HEK293T (cell line): Measurements from ENCODE around the gene LIMD2.

Source experiments
- CTCF ChIA-PET: fragments of 350-600 bp; formaldehyde crosslinking; extraction: SDS; loops from one replicate; lab custom pipeline; 2021; ENCODE audit warnings: antibody characterized with exemption, inconsistent platforms; lab: Yijun Ruan, JAX
- POLR2A ChIA-PET: fragments of 350-600 bp; formaldehyde crosslinking; extraction: SDS; loops from one replicate; lab custom pipeline; 2020; ENCODE audit warnings: antibody characterized with exemption, inconsistent platforms; lab: Yijun Ruan, JAX
- DNase-seq: peaks from one replicate; pipeline ENCODE4 v3.0.0; 2012; ENCODE audit warnings: mixed read lengths; ENCODE audit errors: extremely low spot score
- ARNT ChIP-seq: fragments of 450-650 bp; IDR thresholded peaks from 2 replicates; pipeline ENCODE4 v1.6.1; 2017; ENCODE audit warnings: mild to moderate bottlenecking
- BHLHE40 ChIP-seq: fragments of 450-650 bp; IDR thresholded peaks from 2 replicates; pipeline ENCODE4 v1.6.1; 2016; ENCODE audit warnings: mild to moderate bottlenecking, moderate library complexity, borderline replicate concordance
- CTBP1 ChIP-seq: fragments of 450-650 bp; IDR thresholded peaks from 2 replicates; pipeline ENCODE4 v1.6.1; 2016; ENCODE audit warnings: borderline replicate concordance
- ELF4 ChIP-seq: fragments of 450-650 bp; IDR thresholded peaks from 2 replicates; pipeline ENCODE4 v1.6.1; 2017; ENCODE audit warnings: antibody characterized with exemption
- FOXA1 ChIP-seq: fragments of 450-650 bp; IDR thresholded peaks from 2 replicates; pipeline ENCODE4 v1.6.1; 2016; ENCODE audit warnings: mild to moderate bottlenecking
- FOXK2 ChIP-seq: fragments of 450-650 bp; IDR thresholded peaks from 2 replicates; pipeline ENCODE4 v1.6.1; 2016; ENCODE audit warnings: mild to moderate bottlenecking
- FOXM1 ChIP-seq: fragments of 450-650 bp; IDR thresholded peaks from 2 replicates; pipeline ENCODE4 v1.6.1; 2017; ENCODE audit warnings: mild to moderate bottlenecking, borderline replicate concordance
- HDGF ChIP-seq: fragments of 450-650 bp; IDR thresholded peaks from 2 replicates; pipeline ENCODE4 v1.6.1; 2017; ENCODE audit warnings: antibody characterized with exemption, borderline replicate concordance
- L3MBTL2 ChIP-seq: fragments of 450-650 bp; conservative IDR thresholded peaks from 2 replicates; pipeline ENCODE4 v1.6.1; 2016; ENCODE audit warnings: mild to moderate bottlenecking
- LEF1 ChIP-seq: fragments of 450-650 bp; IDR thresholded peaks from 2 replicates; pipeline ENCODE4 v1.6.1; 2017; ENCODE audit warnings: mild to moderate bottlenecking, borderline replicate concordance
- NFRKB ChIP-seq: fragments of 450-650 bp; IDR thresholded peaks from 2 replicates; pipeline ENCODE4 v1.6.1; 2016; ENCODE audit warnings: mild to moderate bottlenecking, moderate library complexity
- SP1 ChIP-seq: fragments of 450-650 bp; IDR thresholded peaks from 2 replicates; pipeline ENCODE4 v1.6.1; 2017
- SUZ12 ChIP-seq: fragments of 450-650 bp; IDR thresholded peaks from 2 replicates; pipeline ENCODE4 v1.6.1; 2016; ENCODE audit warnings: mild to moderate bottlenecking
- TARDBP ChIP-seq: fragments of 450-650 bp; IDR thresholded peaks from 2 replicates; pipeline ENCODE4 v1.6.1; 2016
- ZNF384 ChIP-seq: fragments of 450-650 bp; IDR thresholded peaks from 2 replicates; pipeline ENCODE4 v1.6.1; 2016
- TF ChIP-seq, protein P1 (sequence below): fragments of 450-650 bp; IDR thresholded peaks from 2 replicates; pipeline ENCODE4 v1.6.1; 2016

The LIMD2 gene

DNA sequence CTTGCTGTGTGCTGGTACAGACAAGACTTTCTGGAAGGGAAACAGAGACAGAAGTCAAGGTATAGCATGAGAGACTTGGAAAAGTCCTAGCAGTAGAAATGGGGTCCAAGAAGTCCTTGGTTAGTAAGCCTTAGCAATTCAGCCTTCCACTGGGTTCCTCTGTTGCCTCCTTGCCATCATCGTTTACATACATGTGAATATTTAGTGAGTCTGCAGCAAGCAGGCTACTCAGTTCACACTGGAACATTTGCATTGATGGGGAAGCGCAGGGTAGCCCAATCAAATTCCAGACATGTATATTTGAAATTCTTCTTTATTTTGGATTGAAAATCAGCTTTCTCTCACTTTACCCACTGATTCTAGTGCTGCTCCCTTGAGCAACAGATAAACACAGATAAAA, 27.1 kb downstream of the LIMD2 start:
- DNase-seq = no peak
- CTCF ChIA-PET = no interaction called here
- no peak for TF ChIP-seq HDGF
- no peak for TF ChIP-seq ZNF384
- TF ChIP-seq BHLHE40 = no peak
- no peak for TF ChIP-seq SUZ12
- no peak for TF ChIP-seq CTBP1
- TF ChIP-seq FOXA1 = no peak
- TF ChIP-seq, protein P1, sequence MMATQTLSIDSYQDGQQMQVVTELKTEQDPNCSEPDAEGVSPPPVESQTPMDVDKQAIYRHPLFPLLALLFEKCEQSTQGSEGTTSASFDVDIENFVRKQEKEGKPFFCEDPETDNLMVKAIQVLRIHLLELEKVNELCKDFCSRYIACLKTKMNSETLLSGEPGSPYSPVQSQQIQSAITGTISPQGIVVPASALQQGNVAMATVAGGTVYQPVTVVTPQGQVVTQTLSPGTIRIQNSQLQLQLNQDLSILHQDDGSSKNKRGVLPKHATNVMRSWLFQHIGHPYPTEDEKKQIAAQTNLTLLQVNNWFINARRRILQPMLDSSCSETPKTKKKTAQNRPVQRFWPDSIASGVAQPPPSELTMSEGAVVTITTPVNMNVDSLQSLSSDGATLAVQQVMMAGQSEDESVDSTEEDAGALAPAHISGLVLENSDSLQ = no peak
- TF ChIP-seq FOXK2 = no peak
- POLR2A ChIA-PET = no interaction called here

DNA sequence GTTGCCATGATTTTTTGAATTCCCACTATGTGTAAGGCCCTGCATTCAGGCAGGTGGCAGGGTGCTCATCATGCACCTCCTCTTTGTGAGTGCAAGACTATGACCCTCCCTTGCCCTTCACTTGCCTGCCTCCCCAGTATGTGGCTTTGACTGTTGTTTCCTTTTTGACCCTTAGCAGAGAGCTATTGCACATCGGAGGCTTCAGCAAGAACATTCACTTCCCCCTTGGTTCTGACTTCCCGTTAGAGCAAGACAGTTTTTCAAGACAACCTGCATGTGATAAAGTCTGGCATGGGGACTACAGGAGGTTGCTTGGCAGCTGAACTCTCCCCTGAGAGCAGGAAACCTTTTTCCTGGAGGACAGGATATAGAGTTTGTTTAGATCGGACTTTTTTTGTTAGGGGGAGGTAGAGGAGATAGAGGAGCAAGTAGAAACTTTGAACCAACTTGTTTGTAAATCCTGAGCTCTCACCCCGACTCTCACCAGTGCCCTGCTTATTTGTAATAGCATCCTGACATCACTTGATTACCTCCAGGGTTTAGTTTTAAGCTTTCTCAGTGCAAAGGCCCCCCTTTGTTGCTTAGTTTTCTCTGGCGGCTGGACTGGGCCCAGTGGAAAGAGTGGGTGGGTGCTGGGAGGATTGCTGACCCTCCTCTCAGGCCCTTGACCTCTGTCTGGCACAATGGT, 34.3 kb downstream of the LIMD2 start:
- CTCF ChIA-PET = interaction anchor here (1.2 kb wide), 1 partner anchor 9 kb away, joined by 4 read pairs; no protein-coding TSS in a partner anchor
- DNase-seq = no peak
- POLR2A ChIA-PET = interaction anchor here (0.7 kb wide), 1 partner anchor 10 kb away, joined by 3 read pairs; no protein-coding TSS in a partner anchor
- no peak for TF ChIP-seq SP1
- TF ChIP-seq CTBP1 = no peak
- no peak for TF ChIP-seq ARNT
- no peak for TF ChIP-seq FOXA1

DNA sequence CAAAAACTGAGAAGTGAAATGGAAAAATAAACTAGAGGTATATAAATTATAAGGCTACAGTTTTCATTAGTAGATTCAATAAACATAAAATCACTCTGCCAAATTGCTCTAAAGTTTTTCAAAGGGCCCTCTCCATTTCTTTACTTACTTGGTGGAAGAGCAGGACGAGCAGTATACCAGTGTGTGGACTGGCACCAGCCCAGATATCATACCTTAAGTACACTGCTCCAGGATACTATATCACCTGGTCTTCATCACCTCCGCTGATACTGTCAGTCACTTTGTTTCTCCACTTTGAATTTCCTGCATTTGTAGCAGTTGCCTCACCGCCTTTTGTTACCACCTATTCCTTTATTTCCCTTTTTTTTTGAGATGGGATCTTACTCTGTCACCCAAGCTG, 40.1 kb downstream of the LIMD2 start:
- DNase-seq = no peak
- TF ChIP-seq ELF4 (no peak), SUZ12 (no peak), ZNF384 (no peak)
- POLR2A ChIA-PET = no interaction called here
- CTCF ChIA-PET = no interaction called here

DNA sequence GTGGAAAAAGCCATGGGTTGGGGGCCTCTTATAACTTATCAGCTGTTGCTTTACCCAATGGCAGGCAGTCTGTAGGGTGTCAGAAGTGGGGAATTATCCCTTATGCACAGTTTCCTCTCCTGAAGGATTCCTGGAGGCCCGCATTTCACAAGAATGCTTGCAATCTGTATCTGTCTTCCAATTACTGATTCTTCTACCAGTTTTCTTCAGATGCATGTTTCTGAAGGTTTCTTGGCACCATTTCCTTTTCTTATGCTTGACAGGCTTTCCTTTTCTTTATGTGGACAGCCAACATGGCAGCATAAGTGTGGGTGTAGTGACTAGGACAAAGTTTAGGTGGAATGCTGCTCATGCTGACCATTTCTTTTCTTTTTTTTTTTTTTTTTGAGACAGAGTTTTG, 41.6 kb downstream of the LIMD2 start:
- CTCF ChIA-PET = no interaction called here
- no peak for DNase-seq
- POLR2A ChIA-PET = no interaction called here
- TF ChIP-seq BHLHE40 = no peak
- TF ChIP-seq, protein P1 = no peak

DNA sequence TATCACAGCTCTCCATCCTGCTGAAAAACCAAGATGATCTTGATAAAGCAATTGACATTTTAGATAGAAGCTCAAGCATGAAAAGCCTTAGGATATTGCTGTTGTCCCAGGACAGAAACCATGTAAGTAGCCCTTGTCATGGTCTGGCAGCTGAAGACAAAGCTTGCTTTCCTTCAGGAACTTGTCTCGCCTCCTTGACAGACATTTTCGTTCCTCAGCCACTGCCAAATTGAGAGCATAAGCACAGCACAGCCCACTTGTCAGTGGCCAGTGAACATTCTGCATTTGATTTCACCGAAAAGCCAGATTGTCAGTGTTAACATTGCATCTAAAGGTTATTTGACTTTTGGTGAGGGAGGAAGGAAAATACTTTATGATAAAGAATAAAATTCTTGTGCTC, 42.1 kb downstream of the LIMD2 start:
- CTCF ChIA-PET = no interaction called here
- no peak for DNase-seq
- TF ChIP-seq NFRKB = no peak
- TF ChIP-seq ZNF384 = no peak
- TF ChIP-seq CTBP1 = no peak
- no peak for TF ChIP-seq HDGF
- no peak for TF ChIP-seq L3MBTL2
- TF ChIP-seq FOXK2 = no peak
- TF ChIP-seq BHLHE40 = no peak
- no peak for TF ChIP-seq ELF4
- no peak for TF ChIP-seq LEF1
- no peak for TF ChIP-seq ARNT
- no peak for TF ChIP-seq SP1
- TF ChIP-seq TARDBP = no peak
- TF ChIP-seq SUZ12 = no peak
- TF ChIP-seq FOXM1 = no peak
- TF ChIP-seq, protein P1 = no peak
- TF ChIP-seq FOXA1 = no peak
- POLR2A ChIA-PET = interaction anchor here (1.1 kb wide), 1 partner anchor 36 kb away, joined by 3 read pairs; the partner anchor contains the start of gene MAP3K3

DNA sequence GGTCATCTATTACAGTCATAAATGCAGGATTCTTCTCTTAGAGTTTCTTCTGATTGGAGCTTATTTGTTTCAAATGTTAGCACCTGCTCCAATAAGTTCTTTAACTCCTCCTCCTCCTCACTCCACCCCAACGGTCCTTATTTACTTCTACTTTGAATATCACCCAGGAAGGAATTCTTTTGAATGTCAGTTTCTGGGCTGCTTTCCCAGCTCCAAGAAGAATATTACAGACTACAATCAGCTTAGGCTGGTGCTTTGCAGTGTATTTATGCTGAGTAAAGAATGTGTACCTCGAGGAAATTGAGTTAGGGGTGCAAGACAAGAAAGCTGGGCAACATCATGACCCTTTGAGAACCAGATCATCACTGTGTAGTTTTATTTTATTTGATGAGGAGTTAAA, 46.9 kb downstream of the LIMD2 start:
- no peak for DNase-seq
- ChIA-PET POLR2A (no interaction called here), CTCF (interaction anchor here (0.5 kb wide), 1 partner anchor 95 kb away, joined by 12 read pairs; no protein-coding TSS in a partner anchor)
- TF ChIP-seq FOXM1 = no peak
- no peak for TF ChIP-seq TARDBP
- TF ChIP-seq ELF4 = no peak
- no peak for TF ChIP-seq FOXA1
- no peak for TF ChIP-seq FOXK2
- TF ChIP-seq BHLHE40 = no peak
- no peak for TF ChIP-seq ZNF384
- no peak for TF ChIP-seq SP1
- TF ChIP-seq, protein P1 = no peak
- TF ChIP-seq SUZ12 = no peak
- no peak for TF ChIP-seq HDGF

DNA sequence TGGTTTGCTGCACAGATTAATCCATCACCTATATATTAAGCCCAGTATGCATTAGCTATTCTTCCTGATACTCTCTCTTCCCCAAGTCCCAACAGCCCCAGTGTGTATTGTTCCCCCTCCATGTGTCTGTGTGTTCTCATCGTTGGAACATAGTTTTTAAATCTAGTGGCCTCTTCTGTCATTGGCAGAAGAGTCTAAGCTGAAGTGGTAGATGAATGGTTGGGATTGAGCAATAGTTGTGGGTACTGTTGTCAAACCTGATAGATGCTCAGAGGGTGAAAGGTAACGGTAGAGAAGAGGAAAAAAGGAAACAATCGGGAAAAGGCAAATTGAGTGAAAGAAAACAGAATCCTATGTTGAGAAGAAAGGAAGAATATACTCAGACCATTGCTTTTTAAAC, 47.8 kb downstream of the LIMD2 start:
- TF ChIP-seq, protein P1 = no peak
- ChIA-PET POLR2A (no interaction called here), CTCF (no interaction called here)
- DNase-seq = no peak
